Prostate gland (tissue), 2 donors: Measurements from ENCODE around the gene COX10.

ENCODE experiments used
- CTCF ChIP-seq, 4 experiments: fragments of 200-600 bp in 2 of 4; fragments of 450-650 bp in 2 of 4; sonication (generic) in 2 of 4; IDR thresholded peaks; 1 replicate in 3 of 4; 2 replicates in 1 of 4; pipeline ENCODE4 v1.5.1; 2016 to 2019; ENCODE audit warnings: antibody characterized with exemption in 4 of 4, mild to moderate bottlenecking in 2 of 4, moderate library complexity in 2 of 4
- POLR2A ChIP-seq: fragments of 450-650 bp; IDR thresholded peaks from one replicate; pipeline ENCODE4 v1.6.1; 2016; ENCODE audit warnings: antibody characterized with exemption, mild to moderate bottlenecking
- POLR2AphosphoS5 ChIP-seq: sonication (generic); formaldehyde crosslinking; IDR thresholded peaks from one replicate; pipeline ENCODE4 v1.6.1; 2017; ENCODE audit warnings: antibody characterized with exemption

DNA sequence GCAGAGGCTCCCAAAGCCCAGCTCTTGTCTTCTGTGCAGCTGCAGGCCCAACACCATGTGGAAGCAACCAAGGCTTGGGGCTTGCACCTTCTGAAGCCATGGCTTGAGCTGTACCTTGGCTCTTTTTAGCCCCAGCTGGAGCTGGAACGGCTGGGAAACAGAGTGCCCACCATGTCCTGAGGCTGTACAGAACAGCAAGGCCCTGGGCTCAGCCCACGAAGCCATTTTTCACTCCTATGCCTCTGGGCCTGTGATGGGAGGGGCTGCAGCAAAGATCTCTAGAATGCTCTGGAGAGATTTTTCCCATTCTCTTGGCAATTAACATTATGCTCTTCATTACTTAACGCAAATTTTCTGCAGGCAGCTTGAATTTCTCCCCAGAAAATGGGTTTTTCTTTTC is 99.3 kb downstream of the COX10 start:
- no peak for TF ChIP-seq CTCF (IDR thresholded peaks at IDR 0.05)
- TF ChIP-seq POLR2A = no peak
- TF ChIP-seq POLR2AphosphoS5 = no peak
